IMR-90 (cell line): ENCODE data around the gene VAT1.

Experiments used
- BHLHE40 ChIP-seq: fragments of 150-350 bp; IDR thresholded peaks from 2 replicates; pipeline ENCODE4 v1.6.1; 2016; ENCODE audit warnings: mild to moderate bottlenecking, low read depth, low read length
- CEBPB ChIP-seq: IDR thresholded peaks from 2 replicates; pipeline ENCODE4 v1.6.1; 2012; ENCODE audit warnings: low read depth, low read length, improper control_type of control experiment
- CHD1 ChIP-seq: IDR thresholded peaks from 2 replicates; pipeline ENCODE4 v1.6.1; 2012; ENCODE audit warnings: low read depth, low read length, improper control_type of control experiment
- CTCF ChIP-seq: conservative IDR thresholded peaks from 2 replicates; pipeline ENCODE4 v1.5.1; 2012; ENCODE audit warnings: mild to moderate bottlenecking, low read depth, low read length, improper control_type of control experiment
- FOS ChIP-seq: fragments of 150-350 bp; IDR thresholded peaks from 2 replicates; pipeline ENCODE4 v1.6.1; 2016; ENCODE audit warnings: low read depth, low read length
- MAZ ChIP-seq: IDR thresholded peaks from 2 replicates; pipeline ENCODE4 v1.6.1; 2012; ENCODE audit warnings: low read depth, mild to moderate bottlenecking, low read length, improper control_type of control experiment, moderate library complexity, borderline replicate concordance
- MXI1 ChIP-seq: IDR thresholded peaks from 2 replicates; pipeline ENCODE4 v1.6.1; 2012; ENCODE audit warnings: low read depth, mild to moderate bottlenecking, low read length, moderate library complexity, borderline replicate concordance
- POLR2A ChIP-seq: IDR thresholded peaks from 2 replicates; pipeline ENCODE4 v1.6.1; 2012; ENCODE audit warnings: mild to moderate bottlenecking, low read depth, low read length
- RAD21 ChIP-seq: IDR thresholded peaks from 2 replicates; pipeline ENCODE4 v1.6.1; 2012; ENCODE audit warnings: low read length, improper control_type of control experiment
- SMC3 ChIP-seq: fragments of 150-350 bp; IDR thresholded peaks from 2 replicates; pipeline ENCODE4 v1.6.1; 2016; ENCODE audit warnings: low read depth, mild to moderate bottlenecking, antibody characterized with exemption, low read length, moderate library complexity
- USF2 ChIP-seq: fragments of 150-350 bp; IDR thresholded peaks from 2 replicates; pipeline ENCODE4 v1.6.1; 2017; ENCODE audit warnings: mild to moderate bottlenecking, antibody characterized with exemption, low read length, low read depth

GRCh38 chr17:42997390-42997983 lies 24.7 kb downstream of the VAT1 start:
- TF ChIP-seq CTCF (no peak), FOS (no peak), RAD21 (no peak), CEBPB (no peak), MAZ (no peak), SMC3 (no peak), MXI1 (no peak), CHD1 (no peak), BHLHE40 (no peak), USF2 (no peak), POLR2A (no peak)
